ENCODE measurements around the gene CFAP69.

Gene CFAP69

DNA sequence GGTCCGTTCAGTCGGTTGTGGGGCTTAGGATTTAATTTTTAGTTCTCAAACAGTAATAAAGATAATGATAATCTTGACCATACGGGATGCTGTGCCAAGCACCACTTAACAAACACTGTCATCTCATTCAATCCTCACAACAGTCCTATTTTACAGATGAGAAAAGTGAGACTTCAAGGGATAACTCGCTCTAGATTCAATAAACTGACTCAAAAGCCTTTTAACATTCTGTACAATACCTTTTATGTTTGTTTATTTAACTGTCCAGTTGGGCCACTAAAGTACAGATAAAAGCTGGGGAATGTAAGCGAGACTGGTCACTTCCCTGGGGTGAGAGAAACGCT, 437 bp upstream of the CFAP69 start:
- TF ChIP-seq CTCF (IDR thresholded peaks at IDR 0.05), result no peak

- no peak for TF ChIP-seq CTCF (IDR thresholded peaks at IDR 0.05)
Observed at GRCh38 chr7:90246171-90246570, 1.2 kb downstream of the CFAP69 start.

DNA sequence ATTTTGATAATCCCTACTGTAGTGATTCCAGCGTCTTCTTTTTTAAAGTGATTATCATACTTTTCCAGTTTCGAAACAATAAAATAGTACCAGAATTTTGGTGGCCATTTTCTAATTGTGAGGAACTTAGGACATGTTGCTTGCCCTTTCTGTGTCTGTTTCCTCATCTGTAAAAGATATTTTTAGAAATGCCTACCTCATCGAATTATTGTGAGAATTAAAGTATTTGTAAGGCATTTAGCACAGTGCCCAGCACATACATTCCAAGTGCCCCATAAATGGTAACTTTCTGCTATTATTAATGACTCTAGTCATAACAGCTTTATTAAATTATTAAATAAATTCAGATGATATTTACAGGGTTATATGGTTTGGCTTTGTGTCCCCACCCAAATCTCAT, 3.7 kb downstream of the CFAP69 start:
- TF ChIP-seq CTCF (IDR thresholded peaks at IDR 0.05), result no peak

DNA sequence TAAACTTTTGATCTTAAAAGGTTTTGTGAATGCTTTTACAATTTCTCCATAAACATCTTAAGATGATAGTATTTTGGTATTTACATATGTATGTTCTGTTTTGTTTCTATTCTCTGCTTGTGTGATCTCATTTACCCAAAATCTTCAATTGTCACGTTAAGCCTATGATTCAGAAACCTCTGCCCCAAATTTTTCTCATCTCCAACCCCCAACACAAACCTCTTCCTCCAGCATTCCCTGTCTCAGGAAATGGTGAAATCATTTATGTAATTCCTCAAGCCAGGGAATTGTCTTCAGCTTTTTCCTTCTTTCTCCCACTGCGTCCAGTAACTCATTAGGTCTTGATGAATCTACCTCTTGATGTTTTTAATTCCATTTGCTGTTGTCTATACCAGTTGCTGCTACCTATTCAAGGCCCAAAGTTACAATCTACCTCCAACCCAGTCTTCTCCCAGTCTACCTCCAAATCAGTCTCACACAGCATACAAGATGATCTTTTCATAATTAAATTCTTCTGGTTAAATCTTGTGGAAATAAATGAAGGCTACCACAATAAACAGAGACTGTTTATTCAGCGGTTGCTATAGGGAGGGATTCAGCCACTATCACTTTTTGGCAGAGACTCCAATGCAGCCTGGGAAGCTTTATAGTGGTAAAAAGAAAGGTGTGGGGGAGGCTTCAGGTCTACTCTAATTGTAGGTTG, 5.8 kb downstream of the CFAP69 start:
- TF ChIP-seq CTCF (IDR thresholded peaks at IDR 0.05), result no peak

GRCh38 chr7:90251304-90251635, 6.3 kb downstream of the CFAP69 start:
- TF ChIP-seq CTCF (IDR thresholded peaks at IDR 0.05), result no peak

- TF ChIP-seq CTCF (IDR thresholded peaks at IDR 0.05), result no peak
Observed at GRCh38 chr7:90256778-90257177, 11.8 kb downstream of the CFAP69 start.

DNA sequence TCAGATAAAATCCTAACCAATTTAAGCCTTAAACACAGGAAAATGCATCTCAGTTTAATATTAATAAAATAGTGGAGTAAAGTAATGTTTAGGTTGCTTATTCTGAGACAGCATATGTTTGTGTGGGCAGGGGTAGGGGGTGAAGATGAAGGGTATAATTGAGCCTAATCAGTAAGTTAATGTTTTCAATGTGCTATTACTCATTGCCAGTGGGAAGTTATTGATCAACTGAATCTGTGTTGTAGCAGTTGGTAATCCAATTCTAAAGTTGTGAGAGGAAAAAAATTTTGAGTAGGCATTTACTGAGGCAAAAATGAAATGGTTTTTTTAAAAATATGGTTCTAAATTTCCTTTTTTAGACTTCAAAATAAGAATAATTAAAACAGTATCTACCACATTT, 16.5 kb downstream of the CFAP69 start:
- TF ChIP-seq CTCF (IDR thresholded peaks at IDR 0.05), result no peak

DNA sequence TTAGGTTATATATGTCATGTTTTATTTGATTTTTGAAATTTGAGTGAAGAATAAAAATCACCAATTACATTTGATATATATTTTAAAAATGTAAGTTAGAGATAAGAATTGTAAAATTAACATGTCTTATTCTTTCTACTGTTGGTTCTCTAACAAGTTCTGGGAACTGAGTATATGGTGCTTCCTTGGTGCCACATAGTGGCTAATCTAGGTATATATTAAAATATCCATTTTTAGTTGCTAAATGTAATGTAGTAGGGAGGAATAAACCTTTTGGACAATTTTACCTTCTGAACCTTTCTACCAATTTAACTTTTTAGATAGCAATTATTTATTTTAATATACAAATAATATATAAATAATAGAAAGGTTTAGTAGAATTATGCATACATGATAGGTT, 17.5 kb downstream of the CFAP69 start:
- TF ChIP-seq CTCF (IDR thresholded peaks at IDR 0.05), result peak; percentile 54

Measured in LNCAP (cell line).